Smooth muscle cell of the brain vasculature (primary cell): Measurements from ENCODE around the gene FUS.
"Not testable (repeated sequence)": the region's sequence is repeated elsewhere in the genome, so short reads cannot be mapped to it uniquely, and the experiment has no call there.

Experiments
- DNase-seq: peaks from one replicate; pipeline ENCODE4 v3.0.0-alpha.2; 2012; ENCODE audit warnings: low read depth, low spot score

FUS gene

DNA sequence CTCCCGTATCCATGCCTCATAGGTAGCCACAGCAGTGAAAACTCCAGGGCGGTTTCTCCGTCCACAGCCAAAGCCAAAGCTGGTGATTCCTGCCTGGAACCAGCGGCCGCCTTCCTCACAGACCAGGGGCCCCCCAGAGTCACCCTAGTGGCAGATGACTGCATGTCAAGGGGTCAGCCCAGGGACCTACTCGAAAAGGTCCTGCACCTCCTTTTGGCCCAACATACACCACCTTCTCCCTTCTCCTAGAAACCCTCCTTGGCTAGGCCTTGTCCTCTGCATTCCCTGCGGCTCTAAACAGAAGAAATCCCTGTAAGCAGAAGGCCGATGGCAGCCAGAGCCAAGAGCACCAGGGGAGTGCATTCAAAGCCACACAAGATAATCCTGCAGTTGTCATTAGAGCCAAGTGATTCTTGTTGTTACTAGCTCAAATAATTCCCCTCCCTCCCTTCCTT is 36.2 kb upstream of the FUS start:
- DNase-seq = no peak

DNA sequence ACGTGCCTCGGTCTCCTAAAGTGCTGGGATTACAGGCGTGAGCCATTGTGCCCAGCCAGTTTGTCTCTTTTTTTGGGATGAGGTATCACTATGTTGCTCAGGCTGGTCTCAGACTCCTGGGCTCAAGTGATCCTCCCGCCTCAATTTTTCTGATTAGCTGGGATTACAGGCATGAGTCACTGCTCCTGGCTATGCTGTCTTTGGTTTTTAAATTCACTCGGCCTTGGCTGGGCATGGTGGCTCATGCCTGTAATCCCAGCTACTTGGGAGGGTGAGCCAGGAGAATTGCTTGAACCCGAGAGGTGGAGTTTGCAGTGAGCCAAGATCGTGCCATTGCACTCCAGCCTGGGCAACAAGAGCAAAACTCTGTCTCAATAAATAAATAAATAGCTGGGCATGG is 35.5 kb upstream of the FUS start:
- DNase-seq = not testable (repeated sequence)

- DNase-seq = no peak
These were observed 34.4 kb upstream of the FUS start for GRCh38 chr16:31145398-31145990.

- no peak for DNase-seq
These were observed 32.4 kb upstream of the FUS start for GRCh38 chr16:31147574-31147973.

DNA sequence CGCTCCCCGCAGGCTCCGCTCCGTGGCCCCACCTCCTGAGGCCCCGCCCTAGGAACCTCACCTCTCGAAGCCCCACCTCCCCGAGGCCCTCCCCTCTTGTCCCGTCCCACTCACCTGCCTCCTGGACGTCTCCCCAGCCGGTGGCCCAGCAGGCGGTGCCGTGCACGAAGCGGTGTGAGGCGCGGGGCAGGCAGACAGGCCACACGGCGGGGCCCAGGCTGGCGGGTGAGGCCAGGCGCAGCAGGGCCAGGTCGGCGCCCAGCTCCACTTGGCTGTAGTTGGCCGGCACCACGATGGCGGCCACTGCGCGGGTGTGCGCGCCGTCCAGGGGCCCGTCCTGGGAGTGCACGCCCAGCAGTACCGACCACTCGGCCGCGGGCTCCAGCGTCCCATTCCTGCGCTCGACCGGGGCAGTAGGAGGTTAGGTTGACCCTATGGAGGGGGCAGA is 31.6 kb upstream of the FUS start:
- no peak for DNase-seq

- no peak for DNase-seq
These were observed 31.0 kb upstream of the FUS start for GRCh38 chr16:31148896-31149295.

- DNase-seq = no peak
These were observed 30.6 kb upstream of the FUS start for GRCh38 chr16:31149332-31149731.

DNA sequence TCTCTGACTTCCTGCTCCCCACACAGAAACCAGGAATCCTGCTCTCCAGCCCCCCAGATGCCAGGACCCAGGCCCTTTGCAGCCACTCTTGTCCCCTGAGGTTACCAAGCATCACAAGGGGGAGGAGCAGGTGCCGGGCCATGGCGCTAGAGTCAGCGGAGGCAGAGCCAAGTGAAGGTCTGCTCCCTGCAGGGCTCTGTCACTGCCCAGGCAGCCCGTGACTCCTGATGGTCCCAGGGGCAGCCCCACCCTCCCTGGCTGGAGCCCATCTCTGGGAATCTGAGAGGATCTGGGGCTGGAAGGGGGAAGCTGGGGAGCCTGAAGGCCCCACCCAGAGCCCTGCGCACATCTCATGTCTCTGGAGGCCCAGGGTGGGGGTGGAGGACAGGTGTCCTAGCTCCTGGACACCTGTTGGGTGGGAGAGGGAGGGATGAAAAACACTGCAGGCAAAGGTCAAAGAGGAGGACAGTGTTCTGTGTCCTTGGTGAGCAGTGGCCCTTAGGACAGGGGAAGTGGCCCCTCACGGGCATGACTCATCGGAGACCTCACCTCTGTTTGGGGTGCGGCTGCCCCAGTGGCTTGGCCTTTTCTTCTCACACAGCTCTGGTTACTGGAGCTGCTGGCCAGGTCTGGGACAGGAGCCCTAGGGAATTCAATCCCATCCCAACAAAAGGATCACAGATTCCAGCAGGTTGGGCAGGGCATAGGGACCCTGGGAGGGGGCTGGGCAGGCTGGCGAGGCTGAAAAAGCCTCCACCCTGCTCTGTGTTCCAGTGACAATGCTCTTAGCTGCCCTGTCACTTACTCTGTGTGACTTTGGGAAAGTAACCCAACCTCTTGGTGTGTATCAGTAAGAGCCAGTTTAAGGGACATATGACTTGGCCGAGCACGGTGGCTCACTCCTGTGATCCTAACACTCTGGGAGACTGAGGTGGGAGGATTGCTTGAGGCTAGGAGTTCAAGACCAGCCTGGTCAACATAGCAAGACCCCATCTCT is 29.7 kb upstream of the FUS start, which contains the start of gene PRSS36:
Gene PRSS36 (minus strand): TSS at position 173 of the 997 bp plus-strand sequence. CDS start 31 bp downstream, at position 142.
- no peak for DNase-seq

DNA sequence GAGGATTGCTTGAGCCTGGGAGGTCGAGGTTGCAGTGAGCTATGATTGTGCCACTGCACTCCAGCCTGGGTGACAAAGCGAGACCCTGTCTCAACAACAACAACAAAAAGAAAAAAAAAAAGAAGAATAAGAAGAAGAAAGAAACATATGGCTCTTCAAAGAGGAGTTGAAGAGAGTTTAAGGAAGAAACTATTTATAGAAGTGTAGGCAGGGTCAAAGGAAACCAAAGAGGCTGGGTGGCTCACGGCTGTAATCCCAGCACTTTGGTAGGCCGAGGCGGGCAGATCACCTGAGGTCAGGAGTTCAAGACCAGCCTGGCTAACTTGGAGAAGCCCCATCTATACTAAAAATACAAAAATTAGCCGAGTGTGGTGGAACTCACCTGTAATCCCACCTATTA is 29.0 kb upstream of the FUS start:
- not testable (repeated sequence) for DNase-seq

- no peak for DNase-seq
These were observed 22.8 kb upstream of the FUS start for GRCh38 chr16:31157136-31157535.

- DNase-seq = no peak
These were observed 12.6 kb upstream of the FUS start for GRCh38 chr16:31167315-31167714.

GRCh38 chr16:31168848-31169247 is 11.1 kb upstream of the FUS start:
- DNase-seq = no peak

DNA sequence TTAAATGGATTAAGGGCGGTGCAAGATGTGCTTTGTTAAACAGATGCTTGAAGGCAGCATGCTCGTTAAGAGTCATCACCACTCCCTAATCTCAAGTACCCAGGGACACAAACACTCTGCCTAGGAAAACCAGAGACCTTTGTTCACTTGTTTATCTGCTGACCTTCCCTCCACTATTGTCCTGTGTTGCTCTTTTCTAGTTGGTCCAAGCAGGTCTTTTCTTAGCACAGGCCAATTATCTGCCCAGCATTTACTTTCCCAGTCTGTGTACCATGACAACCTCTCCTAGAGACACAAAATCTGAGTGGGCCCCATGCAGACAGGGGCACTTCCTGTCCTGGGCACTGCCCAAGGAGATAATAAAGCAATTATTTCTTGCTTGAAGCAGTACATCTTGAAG is 9.9 kb upstream of the FUS start:
- DNase-seq = not testable (repeated sequence)

GRCh38 chr16:31177136-31177535 is 2.8 kb upstream of the FUS start:
- DNase-seq = no peak

- DNase-seq = no peak
These were observed 656 bp upstream of the FUS start for GRCh38 chr16:31179219-31179746.

- no peak for DNase-seq
These were observed 1.3 kb downstream of the FUS start for GRCh38 chr16:31181102-31181830.

DNA sequence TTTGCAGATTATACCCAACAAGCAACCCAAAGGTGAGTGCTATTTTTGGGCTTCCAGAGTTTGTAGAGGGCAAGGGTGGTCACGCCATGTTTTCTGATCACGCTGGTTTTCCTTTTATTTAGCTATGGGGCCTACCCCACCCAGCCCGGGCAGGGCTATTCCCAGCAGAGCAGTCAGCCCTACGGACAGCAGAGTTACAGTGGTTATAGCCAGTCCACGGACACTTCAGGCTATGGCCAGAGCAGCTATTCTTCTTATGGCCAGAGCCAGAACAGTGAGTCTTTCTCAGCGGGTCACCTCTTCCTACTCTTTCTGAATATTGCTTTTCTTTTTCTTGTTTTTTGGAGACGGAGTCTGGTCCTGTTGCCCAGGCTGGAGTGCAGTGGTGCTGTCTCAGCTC is 2.5 kb downstream of the FUS start:
- DNase-seq = no peak

DNA sequence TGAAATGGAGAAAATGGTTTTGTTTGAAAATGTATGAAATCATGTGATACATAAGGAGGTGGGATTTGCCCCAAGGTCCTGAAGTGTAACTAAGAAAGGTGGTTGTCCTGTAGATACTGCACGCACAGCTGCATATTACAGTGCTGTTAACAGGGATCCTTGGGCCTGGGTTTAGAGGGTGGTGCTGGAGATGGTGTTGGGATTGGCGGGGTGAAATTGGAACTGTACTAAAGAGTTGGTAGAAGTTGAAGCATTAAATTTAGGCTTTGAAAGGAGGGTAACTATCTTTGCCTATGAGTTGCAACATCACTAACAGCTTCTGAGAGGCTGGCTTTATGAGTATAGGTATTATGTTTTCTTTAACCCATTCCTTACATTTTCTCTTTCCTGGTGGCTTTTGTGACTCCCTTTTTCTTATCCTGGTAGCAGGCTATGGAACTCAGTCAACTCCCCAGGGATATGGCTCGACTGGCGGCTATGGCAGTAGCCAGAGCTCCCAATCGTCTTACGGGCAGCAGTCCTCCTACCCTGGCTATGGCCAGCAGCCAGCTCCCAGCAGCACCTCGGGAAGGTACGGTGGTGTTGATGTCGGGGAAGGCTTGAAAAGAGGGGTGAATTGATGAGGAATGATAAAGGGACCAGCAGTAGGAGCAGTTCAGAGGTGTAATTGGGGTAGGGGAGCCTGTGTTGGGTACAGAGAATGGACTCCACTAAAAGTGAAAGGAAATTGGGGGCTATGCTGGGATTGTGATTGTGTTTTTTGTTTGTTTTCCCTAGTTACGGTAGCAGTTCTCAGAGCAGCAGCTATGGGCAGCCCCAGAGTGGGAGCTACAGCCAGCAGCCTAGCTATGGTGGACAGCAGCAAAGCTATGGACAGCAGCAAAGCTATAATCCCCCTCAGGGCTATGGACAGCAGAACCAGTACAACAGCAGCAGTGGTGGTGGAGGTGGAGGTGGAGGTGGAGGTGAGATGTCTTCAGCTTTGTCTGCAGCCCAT is 3.8 kb downstream of the FUS start:
- DNase-seq = no peak

DNA sequence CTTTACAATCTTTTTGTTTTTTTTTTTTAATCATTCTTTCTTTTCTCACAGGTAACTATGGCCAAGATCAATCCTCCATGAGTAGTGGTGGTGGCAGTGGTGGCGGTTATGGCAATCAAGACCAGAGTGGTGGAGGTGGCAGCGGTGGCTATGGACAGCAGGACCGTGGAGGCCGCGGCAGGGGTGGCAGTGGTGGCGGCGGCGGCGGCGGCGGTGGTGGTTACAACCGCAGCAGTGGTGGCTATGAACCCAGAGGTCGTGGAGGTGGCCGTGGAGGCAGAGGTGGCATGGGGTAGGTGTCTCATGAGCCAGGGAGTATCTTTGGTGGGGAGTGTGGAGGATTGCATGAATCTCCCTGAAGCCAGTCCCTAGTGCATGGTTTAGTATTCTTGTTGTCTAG is 4.9 kb downstream of the FUS start:
- DNase-seq = no peak

GRCh38 chr16:31185339-31185738 is 5.4 kb downstream of the FUS start:
- DNase-seq = no peak

- DNase-seq = no peak
These were observed 6.2 kb downstream of the FUS start for GRCh38 chr16:31186176-31186575.
